ENCODE measurements around the gene FHL2. TPM values are rescaled to one million over a fixed set of nuclear protein-coding genes. Genes with fewer than 3 reads are reported as not detected.

Gene FHL2
- polyA plus RNA-seq, 3 donors: 0.03 TPM; not detected in 1

- Histone ChIP-seq H3K27me3 (ENCODE audit: control insufficient read depth in 2 of 2, insufficient read depth in 2 of 2, low read length in 2 of 2) (peaks cover 0 to 5% of the 10 kb centered on the region in 2 donors), H3K4me1 (ENCODE audit: control insufficient read depth in 1 of 2, insufficient read depth in 2 of 2, low read length in 2 of 2) (no peaks in the 10 kb centered on the region), H3K4me2 (replicated peaks; ENCODE audit: extremely low read depth, low read length, poor library complexity, severe bottlenecking) (no peak overlapping the region), H3K36me3 (replicated peaks in 1 of 2; ENCODE audit: control insufficient read depth in 1 of 2, insufficient read depth in 2 of 2, low read length in 2 of 2) (no peaks in the 10 kb centered on the region), H3K79me2 (ENCODE audit: insufficient read depth, low read length) (no peaks in the 10 kb centered on the region), H3K9ac (ENCODE audit: insufficient read depth, low read length, poor library complexity, severe bottlenecking) (no peak overlapping the region), H2AFZ (ENCODE audit: insufficient read depth, low read depth, low read length, poor library complexity, severe bottlenecking) (no peak overlapping the region), H4K20me1 (ENCODE audit: insufficient read depth, low read length) (no peaks in the 10 kb centered on the region), H3K4me3 (replicated peaks in 1 of 3; ENCODE audit: low read depth in 2 of 3, low read length in 3 of 3) (no peak overlapping the region), H3K9me3 (replicated peaks in 1 of 2; ENCODE audit: control insufficient read depth in 1 of 2, insufficient read depth in 1 of 2, low read length in 2 of 2) (no peaks in the 10 kb centered on the region), H3K27ac (ENCODE audit: low read depth in 1 of 2, low read length in 2 of 2) (no peak overlapping the region)
- Mint-ChIP-seq H3K4me1 (peaks cover 5% of the 10 kb centered on the region), H3K27me3 (ENCODE audit: low read depth in 3 of 3) (peaks cover 8 to 10% (median 10%) of the 10 kb centered on the region in 3 donors), H3K27ac (peak overlapping the region in 1 of 7 donors; percentile 23), H3K9me3 (peaks cover 0 to 6% (median 1%) of the 10 kb centered on the region in 7 donors), H3K4me3 (no peak overlapping the region), H3K36me3 (no peaks in the 10 kb centered on the region)
- DNase-seq: no peak
- 88% methylated on average over 10 of the region's 12 CpGs for WGBS (ENCODE audit: insufficient coverage)
- intact Hi-C loops (cut with micrococcal nuclease): no loop called here
- no peak for TF ChIP-seq CTCF (IDR thresholded peaks at IDR 0.05)
Measured at GRCh38 chr2:105428387-105429018, 29.7 kb upstream of the FHL2 start.

- H3K4me3 Mint-ChIP-seq: no peak overlapping the region
- 93% methylated on average over 3 of the region's 4 CpGs for WGBS (ENCODE audit: insufficient coverage)
- Histone ChIP-seq H3K79me2 (ENCODE audit: insufficient read depth, low read length) (no peaks in the 10 kb centered on the region), H3K4me2 (replicated peaks; ENCODE audit: extremely low read depth, low read length, poor library complexity, severe bottlenecking) (no peak overlapping the region), H3K27ac (ENCODE audit: low read depth in 1 of 2, low read length in 2 of 2) (no peak overlapping the region), H3K9ac (ENCODE audit: insufficient read depth, low read length, poor library complexity, severe bottlenecking) (no peak overlapping the region), H4K20me1 (ENCODE audit: insufficient read depth, low read length) (no peaks in the 10 kb centered on the region), H3K36me3 (replicated peaks in 1 of 2; ENCODE audit: control insufficient read depth in 1 of 2, insufficient read depth in 2 of 2, low read length in 2 of 2) (no peaks in the 10 kb centered on the region), H3K4me1 (ENCODE audit: control insufficient read depth in 1 of 2, insufficient read depth in 2 of 2, low read length in 2 of 2) (no peaks in the 10 kb centered on the region), H2AFZ (ENCODE audit: insufficient read depth, low read depth, low read length, poor library complexity, severe bottlenecking) (no peak overlapping the region), H3K4me3 (replicated peaks in 1 of 3; ENCODE audit: low read depth in 2 of 3, low read length in 3 of 3) (no peak overlapping the region), H3K9me3 (replicated peaks in 1 of 2; ENCODE audit: control insufficient read depth in 1 of 2, insufficient read depth in 1 of 2, low read length in 2 of 2) (no peaks in the 10 kb centered on the region), H3K27me3 (ENCODE audit: control insufficient read depth in 2 of 2, insufficient read depth in 2 of 2, low read length in 2 of 2) (peaks cover 0 to 5% of the 10 kb centered on the region in 2 donors)
- peaks cover 0 to 12% (median 1%) of the 10 kb centered on the region in 7 donors for H3K9me3 Mint-ChIP-seq
- DNase-seq: no peak
- H3K4me1 Mint-ChIP-seq: peaks cover 5% of the 10 kb centered on the region
- intact Hi-C loops (cut with micrococcal nuclease): no loop called here
- no peak overlapping the region for H3K27ac Mint-ChIP-seq
- H3K36me3 Mint-ChIP-seq: no peaks in the 10 kb centered on the region
- no peak for TF ChIP-seq CTCF (IDR thresholded peaks at IDR 0.05)
- H3K27me3 Mint-ChIP-seq (ENCODE audit: low read depth in 3 of 3): peaks cover 9 to 11% (median 10%) of the 10 kb centered on the region in 3 donors
Measured at GRCh38 chr2:105427485-105427884, 28.6 kb upstream of the FHL2 start.
